DND-41 (cell line): ENCODE data around the gene VANGL1.

Experiments
- CTCF ChIP-seq: IDR thresholded peaks from 2 replicates; pipeline ENCODE4 v1.5.1; 2012; ENCODE audit warnings: borderline replicate concordance, low read length, moderate library complexity, mild to moderate bottlenecking; ENCODE audit not compliant: poor library complexity, severe bottlenecking; ENCODE audit errors: extremely low read depth
- EZH2 ChIP-seq: IDR thresholded peaks from 3 replicates; pipeline ENCODE4 v1.6.1; 2012; ENCODE audit warnings: borderline replicate concordance, low read depth, mild to moderate bottlenecking, moderate library complexity, low read length, inconsistent platforms; ENCODE audit not compliant: severe bottlenecking

GRCh38 chr1:115606305-115606704 lies 35.5 kb upstream of the VANGL1 start:
- TF ChIP-seq CTCF (no peak), EZH2 (no peak)
